A549 (cell line): Measurements from ENCODE around the gene CD22. TPM values are rescaled to one million over a fixed set of nuclear protein-coding genes. Genes with fewer than 3 reads are reported as not detected.

ENCODE experiments used
- ATAC-seq, 2 experiments: fragments of 200-7000 bp in 1 of 2; fragments of >200 bp in 1 of 2; cut with Nextera tagmentation in 1 of 2; cut with Tn5 transposase in 1 of 2; 3 replicates each; pipeline versions ENCODE4 v1.8.0 to v1.9.1; 2018 to 2020; ENCODE audit warnings: mild to moderate bottlenecking in 1 of 2, moderate library complexity in 1 of 2
- CTCF ChIA-PET: fragments of 300-600 bp; sonication (Branson Sonifier 250); formaldehyde crosslinking; extraction: SDS; loops from one replicate; lab custom pipeline; 2021; ENCODE audit warnings: antibody characterized with exemption, inconsistent platforms; lab: Yijun Ruan, JAX
- POLR2A ChIA-PET: fragments of 350-600 bp; formaldehyde crosslinking; extraction: SDS; loops from one replicate; lab custom pipeline; 2021; ENCODE audit warnings: antibody characterized with exemption, inconsistent platforms; lab: Yijun Ruan, JAX
- DNase-seq, 2 experiments: peaks; one replicate each; pipeline versions ENCODE4 v3.0.0 to v3.0.0-alpha.2; 2011 to 2016; ENCODE audit warnings: low read depth in 1 of 2, low spot score in 1 of 2
- FAIRE-seq: peaks from 2 replicates; lab custom pipeline; 2011; peaks lifted over from hg19 to GRCh38; lab: Jason Lieb, UNC
- H3K27ac ChIP-seq, 2 experiments: fragments of >200 bp; sonication (Bioruptor Twin); formaldehyde crosslinking; 3 replicates each; pipeline ENCODE4 v1.5.1; 2016 to 2017
- H3K4me1 ChIP-seq: fragments of >200 bp; sonication (Bioruptor Twin); formaldehyde crosslinking; 3 replicates; pipeline ENCODE4 v1.6.1; 2016
- H3K4me2 ChIP-seq: fragments of >200 bp; sonication (Bioruptor Twin); formaldehyde crosslinking; 3 replicates; pipeline ENCODE4 v1.6.1; 2016
- H3K4me3 ChIP-seq: fragments of >200 bp; sonication (Bioruptor Twin); formaldehyde crosslinking; 3 replicates; pipeline ENCODE4 v1.5.1; 2016
- H3K9me3 ChIP-seq: fragments of >200 bp; sonication (Bioruptor Twin); formaldehyde crosslinking; 3 replicates; pipeline ENCODE4 v1.6.1; 2016
- ATOH8 ChIP-seq: fragments of 250-450 bp; sonication (Bioruptor Pico); IDR thresholded peaks from 2 replicates; pipeline ENCODE4 v1.5.0; 2020; ENCODE audit warnings: low read depth, mild to moderate bottlenecking, moderate library complexity
- BHLHE40 ChIP-seq: IDR thresholded peaks from 2 replicates; pipeline ENCODE4 v1.6.1; 2012; ENCODE audit warnings: low read depth, low read length, inconsistent platforms
- CBX2 ChIP-seq: fragments of 200-600 bp; sonication (generic); IDR thresholded peaks from 2 replicates; pipeline ENCODE4 v1.6.1; 2016; ENCODE audit warnings: low read depth, mild to moderate bottlenecking, borderline replicate concordance
- CEBPB ChIP-seq, 2 experiments: fragments of >200 bp in 1 of 2; sonication (Bioruptor Twin) in 1 of 2; formaldehyde crosslinking in 1 of 2; IDR thresholded peaks; 2 replicates each; pipeline ENCODE4 v1.6.1; 2012 to 2016
- CHD4 ChIP-seq: fragments of 200-600 bp; sonication (generic); IDR thresholded peaks from 2 replicates; pipeline ENCODE4 v1.6.1; 2016; ENCODE audit warnings: antibody characterized with exemption, mild to moderate bottlenecking, borderline replicate concordance
- CTCF ChIP-seq: fragments of >200 bp; sonication (Bioruptor Twin); formaldehyde crosslinking; IDR thresholded peaks from 3 replicates; pipeline ENCODE4 v1.5.1; 2016
- EHF ChIP-seq: fragments of 250-450 bp; sonication (Bioruptor Pico); IDR thresholded peaks from 2 replicates; pipeline ENCODE4 v1.5.0; 2020; ENCODE audit warnings: mild to moderate bottlenecking
- EHMT2 ChIP-seq: fragments of 200-600 bp; sonication (generic); IDR thresholded peaks from 2 replicates; pipeline ENCODE4 v1.6.1; 2016; ENCODE audit warnings: antibody characterized with exemption, low read depth, mild to moderate bottlenecking, moderate library complexity
- FOSB ChIP-seq: fragments of 250-450 bp; sonication (Bioruptor Pico); IDR thresholded peaks from 2 replicates; pipeline ENCODE4 v1.5.0; 2020; ENCODE audit warnings: mild to moderate bottlenecking, moderate library complexity
- GATA3 ChIP-seq: IDR thresholded peaks from 2 replicates; pipeline ENCODE4 v1.6.1; 2012; ENCODE audit warnings: borderline replicate concordance
- HES2 ChIP-seq: fragments of >200 bp; sonication (Bioruptor Twin); formaldehyde crosslinking; IDR thresholded peaks from 2 replicates; pipeline ENCODE4 v1.6.1; 2016
- HOXB13 ChIP-seq: fragments of 250-450 bp; sonication (Bioruptor Pico); IDR thresholded peaks from 2 replicates; pipeline ENCODE4 v1.5.0; 2020; ENCODE audit warnings: low read depth, mild to moderate bottlenecking, moderate library complexity
- JUN ChIP-seq, 2 experiments: fragments of >200 bp; sonication (Bioruptor Twin); formaldehyde crosslinking; IDR thresholded peaks; 2 replicates in 1 of 2; 3 replicates in 1 of 2; pipeline ENCODE4 v1.6.1; 2016 to 2017
- JUNB ChIP-seq: fragments of >200 bp; sonication (Bioruptor Twin); formaldehyde crosslinking; IDR thresholded peaks from 2 replicates; pipeline ENCODE4 v1.6.1; 2016
- MAFK ChIP-seq: fragments of 450-650 bp; IDR thresholded peaks from 2 replicates; pipeline ENCODE4 v1.6.1; 2014; ENCODE audit not compliant: partially characterized antibody
- MAX ChIP-seq: IDR thresholded peaks from 2 replicates; pipeline ENCODE4 v1.6.1; 2012
- MAZ ChIP-seq: fragments of 150-350 bp; IDR thresholded peaks from 2 replicates; pipeline ENCODE4 v1.6.1; 2014; ENCODE audit warnings: antibody characterized with exemption, low read depth, low read length, borderline replicate concordance
- NFE2L2 ChIP-seq: fragments of 150-350 bp; conservative IDR thresholded peaks from 2 replicates; pipeline ENCODE4 v1.6.1; 2014; ENCODE audit warnings: low read length
- NPAS2 ChIP-seq: fragments of 250-450 bp; sonication (Bioruptor Pico); IDR thresholded peaks from 2 replicates; pipeline ENCODE4 v1.8.0; 2022; ENCODE audit warnings: mild to moderate bottlenecking, moderate library complexity, borderline replicate concordance
- PBX3 ChIP-seq: IDR thresholded peaks from 2 replicates; pipeline ENCODE4 v1.6.1; 2012
- POLR2A ChIP-seq: IDR thresholded peaks from 2 replicates; pipeline ENCODE4 v1.6.1; 2012; ENCODE audit warnings: mild to moderate bottlenecking, low read length
- RCOR1 ChIP-seq: fragments of 150-350 bp; IDR thresholded peaks from 2 replicates; pipeline ENCODE4 v1.6.1; 2014; ENCODE audit warnings: antibody characterized with exemption, low read length, low read depth
- SMC3 ChIP-seq: fragments of >200 bp; sonication (Bioruptor Twin); formaldehyde crosslinking; IDR thresholded peaks from 3 replicates; pipeline ENCODE4 v1.6.1; 2018; ENCODE audit warnings: inconsistent platforms
- TFCP2L1 ChIP-seq: fragments of 250-450 bp; sonication (Bioruptor Pico); IDR thresholded peaks from 2 replicates; pipeline ENCODE4 v1.5.0; 2021; ENCODE audit warnings: mild to moderate bottlenecking
- TP53 ChIP-seq: fragments of 250-450 bp; sonication (Bioruptor Pico); IDR thresholded peaks from 2 replicates; pipeline ENCODE4 v1.5.0; 2021; ENCODE audit warnings: mild to moderate bottlenecking, moderate library complexity
- USF2 ChIP-seq: fragments of 450-650 bp; IDR thresholded peaks from 2 replicates; pipeline ENCODE4 v1.6.1; 2014; ENCODE audit warnings: antibody characterized with exemption
- ZC3H11A ChIP-seq: fragments of 450-650 bp; IDR thresholded peaks from 2 replicates; pipeline ENCODE4 v1.6.1; 2014; ENCODE audit warnings: antibody characterized with exemption, mild to moderate bottlenecking
- ZFP36 ChIP-seq: fragments of 450-650 bp; IDR thresholded peaks from 2 replicates; pipeline ENCODE4 v1.6.1; 2014; ENCODE audit warnings: borderline replicate concordance; ENCODE audit not compliant: partially characterized antibody
- whole genome bisulfite sequencing: methylation state at CpG from one replicate; pipeline ENCODE4 v1.1.6; 2017; ENCODE audit errors: missing lambda C conversion rate; 5-methylcytosine and 5-hydroxymethylcytosine counted together
- polyA plus RNA-seq, 4 experiments: library from polyadenylated mRNA; depleted of rRNA in 3 of 4; stranded (reverse); fragments of >200 nt; fragmentation: RNase III in 1 of 4; extraction: RNeasy Plus Mini Kit Qiagen cat#74134 plus additional on column Dnase treatment in 1 of 4; gene quantifications; 2 replicates in 3 of 4; 3 replicates in 1 of 4; pipeline ENCODE4 v1.2.3, GENCODE V29; 2011 to 2017

CD22 gene
- polyA plus RNA-seq, 2 of the 4 experiments (the other 2 are of a cell fraction), result 0.05 to 0.14 TPM

- no peaks in the 10 kb centered on the region for H3K4me1 ChIP-seq
- 0 out of 3 replicates have a peak, but pooled peaks cover 2% of the 10 kb centered on the region for H3K9me3 ChIP-seq
- ChIA-PET CTCF (interaction anchor here (0.9 to 2.5 kb wide), 4 partner anchors 8 to 50 kb away, joined by 3 to 9 read pairs (median 6); partner anchors contain the start of gene FFAR1), POLR2A (no interaction called here)
- peak in 1 of 2 experiments; percentile 39 for DNase-seq
- H3K4me2 ChIP-seq, result no peak overlapping the region
- peak; percentile 16 to 20; a peak in 3 of 6 replicates for ATAC-seq
- H3K4me3 ChIP-seq, result no peak overlapping the region
- no peak overlapping the region for H3K27ac ChIP-seq
- peak; percentile 34; the same call in 1 of the 2 replicates for TF ChIP-seq POLR2A
- no peak for TF ChIP-seq TP53 (CRISPR knock-in tag)
- 80% methylated on average over 7 of the region's 7 CpGs for WGBS
- FAIRE-seq, result peak; percentile 95
Observed at GRCh38 chr19:35296644-35297514, 32.1 kb upstream of the CD22 start.

- TF ChIP-seq BHLHE40 (no peak), ZFP36 (no peak), CBX2 (no peak), ZC3H11A (no peak), GATA3 (no peak), CHD4 (no peak), POLR2A (no peak), HOXB13 (no peak), USF2 (no peak), SMC3 (no peak), TP53 (CRISPR knock-in tag) (no peak), RCOR1 (no peak), JUN (IDR thresholded peaks at IDR 0.05) (no peak), MAFK (no peak), ATOH8 (CRISPR knock-in tag) (no peak), HES2 (no peak), EHF (CRISPR knock-in tag) (no peak), MAZ (no peak), CTCF (no peak)
- TF ChIP-seq, all 56 proteins: peak for 0
- Histone ChIP-seq H3K4me1 (no peaks in the 10 kb centered on the region), H3K4me3 (no peak overlapping the region), H3K9me3 (0 out of 3 replicates have a peak, but pooled peaks cover 2% of the 10 kb centered on the region), H3K27ac (no peak overlapping the region), H3K4me2 (no peak overlapping the region)
- FAIRE-seq (peak; percentile 54), DNase-seq (no peak), ATAC-seq (no peak)
- 69% methylated on average over 3 of the region's 3 CpGs for whole genome bisulfite sequencing
- ChIA-PET POLR2A (no interaction called here), CTCF (no interaction called here)
Observed at GRCh38 chr19:35297515-35297848, 31.5 kb upstream of the CD22 start.

- Histone ChIP-seq H3K4me3 (no peak overlapping the region), H3K9me3 (0 out of 3 replicates have a peak, but pooled peaks cover 2% of the 10 kb centered on the region), H3K27ac (no peak overlapping the region), H3K4me2 (no peak overlapping the region), H3K4me1 (no peaks in the 10 kb centered on the region)
- WGBS, result 70% methylated on average over 2 of the region's 2 CpGs
- DNase-seq (no peak), FAIRE-seq (no peak), ATAC-seq (no peak)
- CTCF ChIA-PET, result no interaction called here
- POLR2A ChIA-PET, result no interaction called here
- TF ChIP-seq CEBPB (IDR thresholded peaks at IDR 0.05) (no peak), NFE2L2 (no peak), SMC3 (no peak), NPAS2 (CRISPR knock-in tag) (no peak), JUNB (no peak), FOSB (CRISPR knock-in tag) (no peak), EHMT2 (no peak), PBX3 (no peak), ATOH8 (CRISPR knock-in tag) (no peak), ZC3H11A (no peak), TFCP2L1 (CRISPR knock-in tag) (no peak), EHF (CRISPR knock-in tag) (no peak), MAX (no peak), HOXB13 (no peak), POLR2A (no peak; the same call in 1 of the 2 replicates)
Observed at GRCh38 chr19:35297922-35298321, 31.1 kb upstream of the CD22 start.
